Stomach (tissue), 9 donors: ENCODE results near the gene MACO1. TPM values are rescaled to one million over a fixed set of nuclear protein-coding genes. Genes with fewer than 3 reads are reported as not detected.

Experiments
- DNase-seq, 2 donors: peaks; one replicate each; pipeline versions ENCODE4 v3.0.0 to v3.0.0-alpha.2; 2013 to 2019
- H3K27ac ChIP-seq, 5 donors: fragments of 200-600 bp in 4 of 5; sonication (generic) in 4 of 5; one replicate each; pipeline ENCODE4 v1.5.1; 2013 to 2019; ENCODE audit warnings: mild to moderate bottlenecking in 1 of 5, moderate library complexity in 1 of 5
- H3K27me3 ChIP-seq, 3 donors: fragments of 200-600 bp; sonication (generic); one replicate each; pipeline ENCODE4 v1.5.1; 2017 to 2019; ENCODE audit warnings: mixed run types in 1 of 3
- H3K36me3 ChIP-seq, 4 donors: fragments of 200-600 bp; sonication (generic); 1 replicate in 3 of 4; 2 replicates in 1 of 4; pipeline ENCODE4 v1.5.1; 2016 to 2019
- H3K4me1 ChIP-seq, 4 donors: fragments of 200-600 bp; sonication (generic); one replicate each; pipeline ENCODE4 v1.5.1; 2016 to 2019
- H3K4me3 ChIP-seq, 4 donors: fragments of 200-600 bp; sonication (generic) in 3 of 4; one replicate each; pipeline ENCODE4 v1.5.1; 2016 to 2019; ENCODE audit warnings: mild to moderate bottlenecking in 1 of 4
- H3K9me3 ChIP-seq, 4 donors: fragments of 200-600 bp; sonication (generic); one replicate each; pipeline ENCODE4 v1.5.1; 2016 to 2019
- EP300 ChIP-seq: sonication (generic); formaldehyde crosslinking; IDR thresholded peaks from one replicate; pipeline ENCODE4 v1.6.1; 2017; ENCODE audit warnings: antibody characterized with exemption
- POLR2A ChIP-seq, 4 donors: fragments of 450-650 bp; IDR thresholded peaks; one replicate each; pipeline ENCODE4 v1.6.1; 2016; ENCODE audit warnings: antibody characterized with exemption in 4 of 4, control low read depth in 2 of 4, mild to moderate bottlenecking in 1 of 4, moderate library complexity in 1 of 4
- POLR2AphosphoS5 ChIP-seq, 3 donors: sonication (generic); formaldehyde crosslinking; IDR thresholded peaks; one replicate each; pipeline ENCODE4 v1.6.1; 2016; ENCODE audit warnings: antibody characterized with exemption in 3 of 3
- WGBS, 5 donors: extraction: QIAGEN DNeasy Blood & Tissue Kit in 3 of 5; methylation state at CpG; one replicate each; pipeline versions ENCODE4 v1.1.5 to v1.1.7; 2013 to 2018; 5-methylcytosine and 5-hydroxymethylcytosine counted together
- intact Hi-C: fragments of 100-400 bp; cut with DNase I; formaldehyde crosslinking; loops from one replicate; pipeline ENCODE4 v1.15.1; 2023; ENCODE audit warnings: low total_unique reads
- polyA plus RNA-seq, 3 donors: library from polyadenylated mRNA; stranded (reverse); fragments of 200-250 nt; gene quantifications; one replicate each; pipeline ENCODE4 v1.2.3, GENCODE V29; 2013
- total RNA-seq, 5 donors: library from RNA; depleted of rRNA; stranded (reverse); fragments of >200 nt; gene quantifications; one replicate each; pipeline versions ENCODE4 v1.1.0 to v1.2.3, GENCODE V29; 2014 to 2016
- TF ChIP-seq, protein P1 (sequence below), 7 experiments: fragments of 450-650 bp in 4 of 7; fragments of 200-600 bp in 3 of 7; sonication (generic) in 3 of 7; IDR thresholded peaks; one replicate each; pipeline ENCODE4 v1.5.1; 2016 to 2019; ENCODE audit warnings: antibody characterized with exemption in 7 of 7, control low read depth in 2 of 7, mild to moderate bottlenecking in 1 of 7
- donor health status: healthy with polysubstance abuse.
- donor health status: Bipolar disorder and iron deficiency.
- donor health status: healthy.

Gene MACO1
- total and polyA plus RNA-seq, 8 donors = 4.9 to 19.8 (median 11.3) TPM

DNA sequence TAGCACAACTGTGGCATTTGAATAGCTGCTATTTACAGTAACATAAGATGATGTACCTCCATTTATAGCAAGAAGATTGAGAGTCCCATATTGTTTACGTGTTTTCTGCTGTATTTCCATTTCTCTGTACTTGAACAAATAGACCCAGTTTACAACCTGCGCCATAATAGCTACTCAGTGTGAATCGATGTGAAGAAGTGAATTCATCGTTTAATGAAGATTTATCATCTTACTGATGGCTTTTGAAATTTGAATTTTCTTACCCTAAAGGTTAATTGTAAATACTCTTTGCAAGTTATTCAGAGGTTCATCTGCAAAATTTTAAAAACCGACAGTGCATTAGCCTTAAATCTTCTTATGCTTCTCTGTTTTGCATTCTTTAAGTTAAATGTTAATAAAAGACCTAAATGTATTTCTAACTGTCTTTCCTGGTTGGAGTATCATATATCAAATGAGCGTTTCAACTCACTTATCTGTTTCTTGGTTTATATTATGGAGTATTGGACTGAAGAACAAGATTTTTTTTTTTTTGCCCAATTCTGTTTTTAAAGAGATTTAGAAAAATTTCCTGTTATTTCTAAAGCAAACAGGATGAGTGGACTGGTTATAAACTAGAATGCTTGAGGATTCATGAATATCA, 2.2 kb downstream of the MACO1 start:
- no peak for TF ChIP-seq POLR2A (IDR thresholded peaks at IDR 0.05)
- TF ChIP-seq EP300 = no peak
- TF ChIP-seq, protein P1, sequence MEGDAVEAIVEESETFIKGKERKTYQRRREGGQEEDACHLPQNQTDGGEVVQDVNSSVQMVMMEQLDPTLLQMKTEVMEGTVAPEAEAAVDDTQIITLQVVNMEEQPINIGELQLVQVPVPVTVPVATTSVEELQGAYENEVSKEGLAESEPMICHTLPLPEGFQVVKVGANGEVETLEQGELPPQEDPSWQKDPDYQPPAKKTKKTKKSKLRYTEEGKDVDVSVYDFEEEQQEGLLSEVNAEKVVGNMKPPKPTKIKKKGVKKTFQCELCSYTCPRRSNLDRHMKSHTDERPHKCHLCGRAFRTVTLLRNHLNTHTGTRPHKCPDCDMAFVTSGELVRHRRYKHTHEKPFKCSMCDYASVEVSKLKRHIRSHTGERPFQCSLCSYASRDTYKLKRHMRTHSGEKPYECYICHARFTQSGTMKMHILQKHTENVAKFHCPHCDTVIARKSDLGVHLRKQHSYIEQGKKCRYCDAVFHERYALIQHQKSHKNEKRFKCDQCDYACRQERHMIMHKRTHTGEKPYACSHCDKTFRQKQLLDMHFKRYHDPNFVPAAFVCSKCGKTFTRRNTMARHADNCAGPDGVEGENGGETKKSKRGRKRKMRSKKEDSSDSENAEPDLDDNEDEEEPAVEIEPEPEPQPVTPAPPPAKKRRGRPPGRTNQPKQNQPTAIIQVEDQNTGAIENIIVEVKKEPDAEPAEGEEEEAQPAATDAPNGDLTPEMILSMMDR (IDR thresholded peaks at IDR 0.05) = no peak
- no peak for TF ChIP-seq POLR2AphosphoS5 (IDR thresholded peaks at IDR 0.05)
- no peaks in the 10 kb centered on the region for H3K27me3 ChIP-seq
- intact Hi-C loops = no loop called here
- WGBS, 5 donors = 64 to 70% (median 67%) methylated on average over 6 of the region's 6 CpGs
- H3K4me3 ChIP-seq = peak overlapping the region in 2 of 4 donors; percentile 92 to 95
- H3K9me3 ChIP-seq = no peaks in the 10 kb centered on the region
- peak overlapping the region in 2 of 5 donors; percentile 51 to 60 for H3K27ac ChIP-seq
- peaks cover 0 to 6% (median 0%) of the 10 kb centered on the region in 4 donors for H3K36me3 ChIP-seq
- DNase-seq = no peak
- peaks cover 40 to 62% (median 53%) of the 10 kb centered on the region in 4 donors for H3K4me1 ChIP-seq

DNA sequence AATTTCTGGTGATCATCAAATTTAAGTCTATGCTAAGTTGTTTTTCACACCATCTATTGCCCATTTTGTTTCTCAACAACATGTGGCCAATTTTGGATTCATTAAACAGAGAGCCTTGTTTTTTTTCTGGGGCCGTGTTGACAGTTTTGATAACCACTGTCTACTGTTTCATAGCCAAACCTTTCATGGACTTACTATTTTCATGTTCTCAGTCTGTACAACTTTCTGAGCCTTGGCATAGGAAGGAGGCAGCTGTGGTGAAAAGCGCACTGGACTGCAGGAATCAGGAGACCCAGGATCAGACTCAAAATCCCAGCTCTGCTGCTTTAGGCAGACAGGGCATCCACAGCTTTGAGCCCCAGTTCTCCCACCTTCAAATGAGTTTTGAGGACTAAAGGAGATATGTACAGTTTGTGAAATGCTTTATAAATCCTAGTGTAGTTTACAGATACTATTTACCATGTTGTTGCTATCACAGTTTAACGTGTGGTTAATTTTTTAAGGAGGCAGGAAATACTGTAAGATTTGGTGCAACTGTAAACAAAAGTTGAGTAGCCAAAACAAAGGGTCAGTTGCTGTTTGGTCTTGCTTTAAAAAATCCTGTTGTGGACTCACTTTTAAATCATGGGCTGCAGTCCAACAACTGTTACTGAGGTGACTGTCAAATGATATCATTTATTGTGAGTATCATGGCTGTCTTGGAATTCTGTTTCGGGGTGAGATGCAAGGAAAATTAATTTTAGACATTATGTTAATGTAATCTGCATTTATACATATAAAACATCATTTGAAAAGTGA, 2.9 kb downstream of the MACO1 start:
- peaks cover 0 to 6% (median 0%) of the 10 kb centered on the region in 4 donors for H3K36me3 ChIP-seq
- DNase-seq = no peak
- H3K4me1 ChIP-seq = peaks cover 40 to 64% (median 53%) of the 10 kb centered on the region in 4 donors
- intact Hi-C loops = no loop called here
- no peak overlapping the region for H3K4me3 ChIP-seq
- H3K27ac ChIP-seq = peak overlapping the region in 4 of 5 donors; percentile 15 to 60 (median 39)
- 31 to 43% (median 36%) methylated on average over 4 of the region's 4 CpGs for WGBS, 5 donors
- no peaks in the 10 kb centered on the region for H3K9me3 ChIP-seq
- H3K27me3 ChIP-seq = no peaks in the 10 kb centered on the region
- TF ChIP-seq, protein P1 (IDR thresholded peaks at IDR 0.05) = no peak
- no peak for TF ChIP-seq POLR2A (IDR thresholded peaks at IDR 0.05)
- no peak for TF ChIP-seq POLR2AphosphoS5 (IDR thresholded peaks at IDR 0.05)
- TF ChIP-seq EP300 = no peak

DNA sequence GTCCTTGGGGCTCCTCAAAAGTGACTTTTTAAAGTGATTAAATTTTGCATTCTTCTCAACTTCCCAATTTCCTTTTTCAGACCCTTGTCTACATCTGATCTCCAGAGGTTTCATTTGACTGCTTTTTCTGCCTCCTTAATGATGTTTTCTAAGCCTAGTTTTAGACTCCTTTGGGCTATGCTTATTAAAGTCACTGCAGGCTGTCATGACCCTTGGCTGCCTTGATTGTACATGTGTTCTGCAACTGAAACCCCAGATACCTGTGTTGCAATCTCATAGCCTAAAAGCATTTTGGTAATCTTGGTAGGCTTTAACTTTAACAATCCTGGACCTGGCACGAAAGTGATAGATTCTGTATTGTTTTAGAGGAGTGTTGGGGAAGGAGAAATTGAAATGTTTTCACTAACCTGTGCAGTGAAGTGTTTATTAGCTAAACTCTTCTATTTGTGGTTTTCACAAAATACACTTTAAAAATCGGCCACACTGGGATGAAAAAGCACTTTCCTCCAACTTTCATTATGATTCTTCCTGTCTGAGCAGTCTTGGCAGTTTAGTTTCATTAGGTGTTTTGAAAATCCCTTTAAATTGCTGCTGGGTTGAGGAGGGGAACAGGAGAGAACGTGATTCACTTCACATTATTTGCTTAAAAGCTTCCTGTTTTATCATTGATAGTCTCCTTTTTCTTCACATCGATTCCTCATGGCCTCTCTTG, 4.9 kb downstream of the MACO1 start:
- DNase-seq = no peak
- H3K4me1 ChIP-seq = peaks cover 40 to 65% (median 50%) of the 10 kb centered on the region in 4 donors
- peaks cover 0 to 6% (median 0%) of the 10 kb centered on the region in 4 donors for H3K36me3 ChIP-seq
- TF ChIP-seq POLR2AphosphoS5 (IDR thresholded peaks at IDR 0.05) = no peak
- H3K27ac ChIP-seq = peak overlapping the region in 3 of 5 donors; percentile 44 to 69 (median 63)
- intact Hi-C loops = no loop called here
- no peaks in the 10 kb centered on the region for H3K27me3 ChIP-seq
- WGBS, 5 donors = 10 to 25% (median 12%) methylated on average over 4 of the region's 4 CpGs
- no peaks in the 10 kb centered on the region for H3K9me3 ChIP-seq
- H3K4me3 ChIP-seq = no peak overlapping the region

DNA sequence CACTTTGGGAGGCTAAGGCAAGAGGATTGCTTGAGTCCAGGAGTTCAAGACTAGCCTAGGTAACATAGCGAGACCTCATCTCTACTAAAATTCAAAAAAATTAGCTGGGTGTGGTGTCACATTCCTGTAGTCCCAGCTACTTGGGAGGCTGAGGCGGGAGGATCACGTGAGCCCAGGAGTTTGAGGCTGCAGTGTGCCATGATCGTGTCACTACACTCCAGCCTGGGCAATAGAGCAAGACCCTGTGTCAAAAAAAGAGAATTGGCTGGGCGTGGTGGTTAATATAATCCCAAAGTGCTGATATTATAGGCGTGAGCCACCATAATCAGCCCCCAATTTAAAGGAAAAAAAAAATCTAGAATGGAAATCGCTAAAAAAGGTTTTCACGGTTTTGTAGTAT, 7.0 kb downstream of the MACO1 start:
- 97 to 98% (median 98%) methylated on average over 8 of the region's 8 CpGs for WGBS, 5 donors
- H3K36me3 ChIP-seq = peaks cover 0 to 6% (median 0%) of the 10 kb centered on the region in 4 donors
- intact Hi-C loops = no loop called here
- no peaks in the 10 kb centered on the region for H3K27me3 ChIP-seq
- DNase-seq = no peak
- no peak for TF ChIP-seq POLR2AphosphoS5 (IDR thresholded peaks at IDR 0.05)
- TF ChIP-seq, protein P1 (IDR thresholded peaks at IDR 0.05) = no peak
- H3K9me3 ChIP-seq = no peaks in the 10 kb centered on the region
- H3K27ac ChIP-seq = no peak overlapping the region
- H3K4me1 ChIP-seq = peaks cover 33 to 63% (median 44%) of the 10 kb centered on the region in 4 donors
- H3K4me3 ChIP-seq = no peak overlapping the region
